IPS-18c (cell line): ENCODE results near the gene IPCEF1.

ENCODE experiments used
- H3K4me3 ChIP-seq: 2 replicates; pipeline ENCODE4 v1.7.0; 2013; ENCODE audit warnings: low read depth, mild to moderate bottlenecking, low read length, moderate library complexity; ENCODE audit not compliant: insufficient read depth
- H3K9me3 ChIP-seq: one replicate; pipeline ENCODE4 v1.6.1; 2013; ENCODE audit warnings: mild to moderate bottlenecking, low read length, moderate library complexity; ENCODE audit not compliant: control insufficient read depth, insufficient read depth

Gene IPCEF1

DNA sequence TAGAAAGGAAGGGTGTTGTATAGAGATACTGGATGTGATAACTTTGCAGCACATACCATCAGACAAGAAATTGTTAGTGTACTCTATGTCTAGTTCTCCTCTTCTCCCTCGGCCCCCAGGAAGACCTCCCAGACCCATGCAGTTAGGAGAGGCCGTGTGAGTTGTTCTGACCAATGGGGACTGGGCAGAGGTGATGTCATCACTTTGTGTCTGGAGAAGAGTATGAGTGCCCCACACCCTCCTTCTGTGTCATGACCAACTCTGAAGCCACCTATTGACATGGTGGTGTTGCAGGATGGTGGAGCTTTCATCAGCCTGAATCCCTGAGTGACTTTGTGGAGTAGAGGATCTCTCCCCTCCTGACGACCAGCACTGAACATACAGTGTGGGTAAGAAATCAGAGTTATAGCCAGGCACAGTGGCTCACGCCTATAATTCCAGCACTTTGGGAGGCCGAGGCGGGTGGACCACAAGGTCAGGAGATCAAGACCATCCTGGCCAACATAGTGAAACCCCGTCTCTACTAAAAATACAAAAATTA is 72.2 kb downstream of the IPCEF1 start:
- no peak overlapping the region for H3K4me3 ChIP-seq
- no peaks in the 10 kb centered on the region for H3K9me3 ChIP-seq

DNA sequence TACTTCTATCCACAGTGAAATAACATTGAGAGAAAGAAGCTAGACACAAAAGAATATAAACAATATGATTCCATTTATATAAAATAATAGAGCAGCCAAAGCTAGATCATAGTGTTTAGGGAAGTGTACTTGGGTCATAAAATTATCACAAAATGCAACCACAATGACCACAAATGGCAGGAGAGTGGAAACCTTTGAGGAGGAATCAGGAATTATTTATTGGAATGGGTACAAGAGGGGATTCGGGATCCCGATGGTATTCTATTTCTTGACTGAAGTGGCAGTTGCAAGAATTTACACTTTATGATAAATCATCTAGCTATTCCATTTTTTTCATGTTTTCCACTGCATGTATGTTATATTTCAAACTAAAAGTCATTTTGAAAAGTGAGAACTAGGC is 76.1 kb downstream of the IPCEF1 start:
- Histone ChIP-seq H3K4me3 (no peak overlapping the region), H3K9me3 (no peaks in the 10 kb centered on the region)

DNA sequence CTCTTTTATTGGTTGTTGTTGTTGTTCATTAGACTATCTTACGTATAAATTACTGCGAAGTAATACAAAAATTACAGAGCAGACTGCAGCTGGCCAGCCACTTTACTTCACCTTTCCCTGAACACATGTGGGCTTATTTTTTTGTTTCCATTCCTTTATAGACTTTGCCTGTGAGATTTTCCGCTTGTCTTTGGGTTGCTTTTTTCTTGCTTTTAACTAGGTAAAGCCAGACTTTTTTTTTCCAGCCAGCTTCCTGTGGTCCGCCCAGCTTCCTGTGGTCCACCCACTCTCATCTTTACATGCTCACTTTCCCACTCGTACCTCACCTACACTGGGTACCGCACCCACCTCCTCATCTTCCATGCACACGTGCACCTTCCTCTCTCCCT is 79.0 kb downstream of the IPCEF1 start:
- Histone ChIP-seq H3K4me3 (no peak overlapping the region), H3K9me3 (no peaks in the 10 kb centered on the region)

DNA sequence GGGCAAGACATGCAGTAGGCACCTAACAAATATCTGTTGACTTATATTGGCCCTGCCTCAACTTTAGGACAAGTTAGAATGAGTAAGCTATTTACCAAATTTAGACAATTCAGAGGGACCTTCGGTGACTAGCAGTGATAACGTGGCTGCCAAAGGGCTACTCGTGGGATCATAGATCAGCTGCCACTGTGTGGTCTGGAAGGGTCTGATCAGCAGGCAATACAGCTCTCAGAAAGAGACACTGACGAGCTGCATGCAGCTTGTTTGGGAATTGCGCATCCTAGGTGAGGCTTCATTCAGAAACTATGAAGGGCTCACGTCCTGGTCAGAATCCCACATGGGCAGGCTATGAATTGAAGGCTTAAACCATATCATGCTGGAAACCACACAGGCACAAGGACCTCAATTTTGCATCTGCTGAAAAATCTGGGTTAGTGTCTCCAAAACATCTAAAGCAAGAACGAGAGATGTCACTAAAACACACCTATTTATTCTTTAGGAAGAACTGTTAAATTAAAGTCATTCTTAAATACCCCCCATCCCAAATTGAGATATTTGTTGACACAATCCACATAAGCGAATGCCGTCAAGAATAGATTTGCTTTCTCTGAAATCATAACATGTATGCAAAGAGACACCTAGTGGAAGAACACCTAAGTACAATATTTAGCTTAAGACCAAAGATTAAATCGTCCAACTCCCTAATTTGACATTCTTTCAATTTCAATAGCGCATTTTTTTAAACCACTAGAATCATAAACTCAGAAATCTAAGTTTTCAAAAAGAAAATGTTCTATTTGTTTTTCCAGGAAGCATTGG is 79.6 kb downstream of the IPCEF1 start:
- no peaks in the 10 kb centered on the region for H3K9me3 ChIP-seq
- no peak overlapping the region for H3K4me3 ChIP-seq

DNA sequence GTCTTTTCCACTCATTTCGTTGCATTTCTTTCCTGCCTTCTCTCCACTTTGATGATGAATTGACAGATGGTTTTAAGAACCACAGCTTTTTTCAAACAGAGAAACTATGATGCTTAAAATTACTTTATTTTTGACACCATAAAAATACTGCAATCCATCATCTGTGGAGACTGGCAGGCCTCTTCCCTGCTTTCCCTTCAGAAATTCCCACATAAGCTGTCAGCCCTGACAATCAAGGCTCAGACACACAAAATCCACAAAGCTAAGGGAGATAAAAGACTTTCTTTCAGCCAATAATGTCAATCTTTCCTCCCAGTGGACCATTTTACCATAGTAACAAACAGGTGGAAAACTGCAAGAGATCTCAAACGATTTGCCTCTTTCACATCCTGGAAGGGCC is 82.4 kb downstream of the IPCEF1 start:
- no peak overlapping the region for H3K4me3 ChIP-seq
- no peaks in the 10 kb centered on the region for H3K9me3 ChIP-seq

DNA sequence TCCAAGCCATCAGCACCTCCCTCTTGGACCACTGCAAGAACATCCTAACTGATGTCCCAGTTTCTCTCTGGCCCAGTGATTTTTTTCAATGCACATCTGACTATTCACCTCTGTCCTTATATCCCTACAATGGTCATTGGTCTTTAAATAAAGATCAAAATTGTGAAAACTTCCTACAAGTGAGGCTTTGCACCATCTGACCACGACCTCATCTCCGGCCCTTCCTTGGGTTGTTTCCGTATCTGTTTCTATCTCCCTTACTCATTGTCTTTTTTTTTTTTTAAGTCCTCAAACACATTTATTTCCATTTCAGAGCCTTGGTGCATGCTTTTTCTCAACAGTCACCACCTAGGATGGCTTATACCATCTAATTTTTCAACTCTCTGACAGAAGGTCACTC is 88.1 kb downstream of the IPCEF1 start:
- Histone ChIP-seq H3K4me3 (no peak overlapping the region), H3K9me3 (no peaks in the 10 kb centered on the region)

DNA sequence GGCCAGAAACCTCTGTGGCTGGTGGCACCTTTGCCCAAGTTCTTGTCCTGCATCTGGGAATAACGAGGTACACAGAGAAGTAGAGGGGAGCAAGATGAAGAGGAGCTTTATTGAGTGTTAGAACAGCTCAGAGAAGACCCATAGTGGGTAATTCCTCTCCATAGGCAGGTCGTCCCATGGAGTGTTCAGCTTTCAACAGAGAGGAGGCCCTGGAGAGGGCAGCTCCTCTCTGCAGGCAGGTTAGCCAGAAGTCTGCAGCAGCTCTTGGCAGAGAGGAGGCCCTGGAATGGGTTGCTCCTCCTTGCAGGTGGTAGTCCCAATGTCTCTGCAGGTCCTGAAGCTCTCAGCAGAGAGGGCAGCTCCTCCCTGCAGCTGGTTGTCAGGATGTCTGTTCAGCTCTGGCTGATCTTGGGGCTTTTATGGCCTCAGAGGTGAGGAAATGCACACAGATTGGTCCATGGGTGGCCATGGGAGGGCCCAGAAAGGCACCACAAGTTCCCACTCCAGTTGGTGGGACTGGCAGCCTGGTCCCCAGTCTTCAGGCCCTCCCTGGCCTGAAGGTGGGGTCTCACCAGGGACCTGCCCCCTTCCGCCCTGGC is 89.0 kb downstream of the IPCEF1 start:
- H3K9me3 ChIP-seq = no peaks in the 10 kb centered on the region

DNA sequence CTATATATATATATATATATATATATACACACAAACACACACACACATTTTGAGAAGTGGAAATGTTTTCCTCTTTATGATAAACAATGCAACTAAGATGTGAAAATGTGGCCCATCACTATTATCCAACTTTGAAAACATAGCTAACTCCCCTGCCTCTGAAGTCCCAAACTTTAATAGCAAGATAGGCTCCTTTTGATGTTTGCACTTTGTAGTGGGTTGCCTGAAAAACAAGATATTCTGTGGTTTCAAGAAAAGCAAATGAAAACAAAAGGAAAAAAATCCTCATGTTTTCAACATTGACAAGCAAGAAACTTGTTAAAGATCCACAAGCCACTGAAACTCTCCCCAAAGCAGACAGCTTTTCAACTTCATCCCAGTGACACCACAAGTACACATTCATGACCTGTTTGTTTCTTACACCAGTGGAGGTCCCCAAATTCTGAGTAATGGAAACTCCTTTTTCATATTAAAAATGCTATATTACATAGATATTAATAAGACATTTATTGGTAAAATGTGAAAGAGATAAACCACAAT is 90.0 kb downstream of the IPCEF1 start:
- H3K9me3 ChIP-seq = no peaks in the 10 kb centered on the region
- no peak overlapping the region for H3K4me3 ChIP-seq

More for the DNA sequence above, 89.0 kb downstream of the IPCEF1 start:
- H3K4me3 ChIP-seq = peak overlapping the region; percentile 20

DNA sequence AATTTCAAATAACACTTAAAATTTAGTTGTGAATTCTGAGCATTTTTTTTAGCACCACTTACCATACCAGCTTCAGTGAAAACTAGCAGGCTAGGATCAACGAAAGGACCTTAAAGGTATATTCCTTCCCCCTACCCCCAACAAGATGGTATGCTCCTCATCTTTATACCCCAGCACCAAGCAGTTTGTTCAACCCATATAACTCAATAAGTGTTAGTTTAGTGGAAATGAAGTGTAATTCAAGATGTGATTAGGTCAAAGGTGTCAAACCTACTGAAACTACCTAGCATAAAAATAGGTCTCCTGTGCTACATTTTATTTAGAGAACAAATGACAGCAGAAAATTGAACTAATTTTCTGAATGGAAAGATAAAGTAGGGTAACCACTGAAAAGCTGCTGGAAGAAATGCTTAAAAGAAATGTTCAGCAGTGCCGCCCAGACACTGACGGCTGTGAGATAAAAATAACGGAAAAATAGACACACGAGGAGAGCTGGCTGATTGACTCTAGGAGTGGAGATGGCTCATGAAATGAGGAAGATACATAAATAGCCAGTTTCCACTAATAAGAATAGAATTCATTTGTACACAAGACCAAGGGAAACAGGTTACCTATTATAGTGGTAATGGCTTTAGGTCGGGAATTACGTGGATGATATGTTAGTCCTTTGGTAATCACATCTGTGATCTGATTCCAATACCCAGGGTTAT is 94.8 kb downstream of the IPCEF1 start:
- H3K4me3 ChIP-seq = no peak overlapping the region
- H3K9me3 ChIP-seq = no peaks in the 10 kb centered on the region

DNA sequence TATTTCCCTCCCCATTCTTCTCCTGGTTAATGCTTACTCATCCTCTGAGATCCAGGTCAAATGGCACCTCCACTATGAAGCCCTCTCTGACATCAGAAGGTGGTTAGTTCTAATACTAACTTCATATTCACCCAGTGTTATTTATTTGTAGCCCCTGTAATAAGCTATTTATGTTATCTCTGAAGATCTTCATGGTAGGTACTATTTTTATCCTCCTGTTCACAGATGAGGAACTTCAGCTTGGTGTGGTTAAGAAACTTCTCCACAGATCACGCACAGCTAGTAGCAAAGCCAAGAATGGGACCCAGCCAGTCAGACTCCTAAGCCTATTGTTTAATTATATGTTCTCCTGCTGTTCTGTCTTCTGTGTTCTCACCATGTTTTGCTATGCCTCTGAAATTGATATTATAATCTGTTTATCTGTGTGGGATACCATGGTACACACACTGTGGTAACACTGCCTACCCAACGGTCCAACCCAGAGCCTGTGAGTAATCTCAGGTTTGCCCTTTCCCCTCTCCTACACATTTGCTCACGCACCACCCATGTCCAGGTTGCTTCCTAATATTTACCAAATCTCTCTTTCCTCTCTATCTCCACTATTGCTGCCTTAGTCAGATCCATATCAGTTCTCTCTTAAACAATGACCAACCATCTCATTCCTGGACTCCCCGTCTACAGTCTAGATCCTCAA is 98.4 kb downstream of the IPCEF1 start:
- H3K9me3 ChIP-seq = no peaks in the 10 kb centered on the region
- no peak overlapping the region for H3K4me3 ChIP-seq

DNA sequence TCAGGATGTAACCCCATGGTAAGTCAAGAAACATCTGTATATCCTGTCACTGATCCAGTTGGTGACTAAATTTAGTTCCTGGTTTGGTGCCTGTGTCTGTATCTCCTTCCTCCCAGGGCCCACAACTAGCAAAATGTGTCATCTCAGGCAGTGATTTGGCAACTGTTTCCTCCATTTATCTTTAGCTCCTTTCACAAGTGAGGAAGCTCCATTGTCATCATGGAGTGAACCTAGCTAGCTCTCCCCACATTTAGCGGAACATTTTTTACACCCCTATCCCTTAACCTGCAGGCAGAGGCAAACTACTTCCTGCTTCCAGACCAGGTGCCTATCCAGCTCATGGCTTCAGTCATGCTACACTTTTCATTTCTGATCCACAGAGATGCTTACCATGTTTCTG is 99.5 kb downstream of the IPCEF1 start:
- Histone ChIP-seq H3K4me3 (no peak overlapping the region), H3K9me3 (no peaks in the 10 kb centered on the region)

DNA sequence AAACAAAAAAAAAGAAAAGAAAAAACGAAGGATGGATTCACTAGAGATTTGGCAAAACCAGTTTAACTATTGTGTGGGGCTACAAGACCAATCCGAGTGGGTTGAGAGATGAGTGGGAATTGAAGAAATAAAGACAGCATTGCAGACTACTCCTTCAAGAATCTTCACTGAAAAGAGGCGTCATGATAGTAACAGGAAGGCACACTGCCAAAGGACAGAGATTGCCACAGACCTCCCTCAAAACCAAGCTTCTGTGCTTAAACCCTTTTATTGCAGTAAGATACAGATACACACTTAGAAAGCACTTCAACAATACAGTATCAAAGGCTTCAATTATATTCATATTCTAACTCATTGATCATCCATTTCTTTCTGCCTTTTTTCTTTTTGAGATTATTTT is 103.9 kb downstream of the IPCEF1 start:
- no peaks in the 10 kb centered on the region for H3K9me3 ChIP-seq
- no peak overlapping the region for H3K4me3 ChIP-seq

DNA sequence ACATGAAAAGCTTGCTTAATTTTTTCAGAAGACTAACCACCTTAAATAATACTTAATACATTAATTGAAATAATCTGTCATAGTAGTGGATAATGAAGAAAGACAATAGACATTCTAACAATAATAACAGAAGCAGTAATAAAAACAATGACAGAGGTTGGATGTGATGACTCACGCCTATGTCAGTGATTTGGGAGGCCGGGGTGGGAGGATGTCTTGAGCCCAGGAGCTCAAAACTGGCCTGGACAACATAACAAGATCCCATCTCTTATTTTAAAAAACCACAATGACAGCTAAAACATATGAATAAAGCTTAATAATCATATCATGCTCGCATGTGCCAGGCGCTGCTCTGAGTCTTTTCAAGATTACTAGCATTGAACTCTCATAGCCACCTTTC is 105.5 kb downstream of the IPCEF1 start:
- no peak overlapping the region for H3K4me3 ChIP-seq
- no peaks in the 10 kb centered on the region for H3K9me3 ChIP-seq

DNA sequence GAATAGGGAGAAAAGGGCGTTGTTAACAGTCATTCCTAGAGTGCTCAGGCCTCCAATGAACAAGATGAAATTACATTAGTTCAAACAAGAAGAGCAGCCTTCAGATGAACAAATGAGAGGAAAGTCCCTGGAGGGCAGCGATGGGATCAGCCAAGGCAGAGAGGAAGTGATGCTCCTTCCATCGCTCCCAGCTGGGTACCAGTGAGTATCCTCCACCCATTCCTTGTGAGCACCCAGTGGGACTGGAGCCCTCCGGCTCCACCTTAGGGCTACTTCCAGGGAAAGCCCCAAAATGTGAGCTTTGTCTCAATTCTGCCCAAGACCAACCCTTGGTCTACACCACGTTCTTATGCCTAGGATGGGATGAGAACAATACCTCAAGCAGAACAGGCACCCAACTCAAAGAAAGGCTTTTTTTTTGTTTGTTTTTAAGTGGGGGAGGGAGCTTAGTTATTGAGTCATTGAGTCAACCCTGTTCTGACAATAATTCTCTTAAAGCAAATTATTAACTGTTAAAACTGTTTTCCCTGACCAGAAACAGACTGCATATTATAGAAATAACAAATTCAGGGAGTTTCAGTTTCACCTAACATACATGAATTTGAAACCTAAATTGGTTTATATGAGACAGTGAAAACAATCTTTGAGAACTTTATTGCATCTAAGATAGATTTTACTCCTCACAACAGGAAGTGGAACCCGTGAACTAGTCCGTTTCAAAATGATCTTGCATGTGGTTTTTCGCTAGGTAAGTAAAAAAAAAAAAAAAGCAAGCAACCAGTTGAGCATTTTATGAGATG is 106.9 kb downstream of the IPCEF1 start:
- Histone ChIP-seq H3K9me3 (no peaks in the 10 kb centered on the region), H3K4me3 (no peak overlapping the region)

DNA sequence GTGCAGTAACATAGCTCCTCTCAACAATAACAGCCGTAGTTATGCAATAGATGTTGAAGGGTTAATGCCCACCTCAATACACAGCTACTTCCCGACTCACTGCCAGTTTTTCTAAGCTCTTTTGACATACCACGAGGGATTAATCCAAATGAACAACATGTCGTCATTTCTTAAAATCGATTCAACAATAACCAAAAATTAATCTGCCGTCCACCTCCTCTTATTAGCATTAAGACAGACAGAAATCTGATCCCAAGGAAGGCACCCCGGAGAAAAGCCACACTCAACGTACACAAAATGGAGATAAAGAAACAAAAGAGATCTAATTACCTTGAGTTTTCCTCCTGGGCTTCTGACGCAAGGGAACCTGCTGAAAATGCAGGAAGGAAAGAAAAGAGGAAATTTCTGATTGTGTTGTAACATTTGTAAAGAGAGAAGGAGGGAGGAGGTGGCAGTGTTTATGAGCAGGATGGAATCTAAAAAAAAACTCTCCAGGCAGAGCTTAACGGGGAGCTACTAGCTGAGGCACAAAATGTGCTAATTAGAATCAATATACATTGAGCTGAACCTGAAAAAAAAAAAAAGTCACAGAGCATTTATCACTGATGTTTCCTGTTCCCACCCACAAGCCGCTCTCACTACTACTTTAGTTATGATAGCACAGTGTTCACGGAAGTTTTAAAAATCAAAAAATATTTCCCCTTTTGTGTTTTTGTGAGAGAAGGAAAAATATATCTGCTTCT is 109.3 kb downstream of the IPCEF1 start:
- Histone ChIP-seq H3K4me3 (no peak overlapping the region), H3K9me3 (no peaks in the 10 kb centered on the region)

DNA sequence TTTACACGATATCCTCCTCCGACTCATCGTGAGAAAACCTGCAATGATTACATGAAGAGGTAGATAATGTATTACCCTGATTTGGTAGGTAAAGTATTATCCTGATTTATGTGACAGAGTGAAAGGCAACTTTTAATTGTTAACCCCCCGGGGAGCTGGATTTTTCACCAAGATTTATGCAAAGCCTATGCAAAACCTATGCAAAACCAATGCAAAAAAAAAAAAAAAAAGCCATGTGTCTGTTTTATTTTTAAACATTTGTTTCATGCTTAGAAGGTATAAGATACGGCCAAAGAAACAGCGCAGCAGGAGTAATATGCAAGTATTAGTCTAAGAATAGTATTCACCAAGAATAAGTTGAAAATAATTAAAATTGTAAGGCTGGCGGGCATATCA is 109.9 kb downstream of the IPCEF1 start:
- no peak overlapping the region for H3K4me3 ChIP-seq
- H3K9me3 ChIP-seq = no peaks in the 10 kb centered on the region
